H1 (cell line): ENCODE data around the gene TTC3.

Experiments
- EP300 ChIP-seq, 2 experiments: IDR thresholded peaks; 1 replicate in 1 of 2; 2 replicates in 1 of 2; pipeline ENCODE4 v1.6.1; 2011 to 2012; ENCODE audit warnings: low read depth in 2 of 2, low read length in 2 of 2, mild to moderate bottlenecking in 2 of 2, borderline replicate concordance in 1 of 2, inconsistent platforms in 1 of 2, moderate library complexity in 1 of 2
- EZH2 ChIP-seq: fragments of 200-600 bp; sonication (generic); IDR thresholded peaks from 2 replicates; pipeline ENCODE4 v1.7.1; 2012; ENCODE audit warnings: low read depth, mild to moderate bottlenecking, moderate library complexity, low read length, inconsistent platforms; ENCODE audit not compliant: severe bottlenecking
- GABPA ChIP-seq: IDR thresholded peaks from 2 replicates; pipeline ENCODE4 v1.6.1; 2011; ENCODE audit warnings: mild to moderate bottlenecking, low read length, moderate library complexity, borderline replicate concordance; ENCODE audit not compliant: insufficient read depth
- POLR2AphosphoS5 ChIP-seq: IDR thresholded peaks from 2 replicates; pipeline ENCODE4 v1.6.1; 2011; ENCODE audit warnings: low read depth, low read length
- POU5F1 ChIP-seq: IDR thresholded peaks from 2 replicates; pipeline ENCODE4 v1.6.1; 2011; ENCODE audit warnings: low read depth, mild to moderate bottlenecking, low read length, moderate library complexity
- RFX5 ChIP-seq: IDR thresholded peaks from 2 replicates; pipeline ENCODE4 v1.6.1; 2011; ENCODE audit warnings: low read depth, low read length, improper control_type of control experiment, borderline replicate concordance
- ZNF274 ChIP-seq: IDR thresholded peaks from 2 replicates; pipeline ENCODE4 v1.7.0; 2012; ENCODE audit warnings: low read length, borderline replicate concordance; ENCODE audit errors: extremely low read depth
- TF ChIP-seq, protein P1 (sequence below), 3 experiments: IDR thresholded peaks; 1 replicate in 2 of 3; 2 replicates in 1 of 3; pipeline versions ENCODE4 v1.5.1 to v1.6.1; 2011; ENCODE audit warnings: low read length in 3 of 3, mild to moderate bottlenecking in 3 of 3, inconsistent platforms in 2 of 3, low read depth in 1 of 3, moderate library complexity in 1 of 3; ENCODE audit not compliant: insufficient read depth in 1 of 3; ENCODE audit errors: control extremely low read depth in 1 of 3

DNA sequence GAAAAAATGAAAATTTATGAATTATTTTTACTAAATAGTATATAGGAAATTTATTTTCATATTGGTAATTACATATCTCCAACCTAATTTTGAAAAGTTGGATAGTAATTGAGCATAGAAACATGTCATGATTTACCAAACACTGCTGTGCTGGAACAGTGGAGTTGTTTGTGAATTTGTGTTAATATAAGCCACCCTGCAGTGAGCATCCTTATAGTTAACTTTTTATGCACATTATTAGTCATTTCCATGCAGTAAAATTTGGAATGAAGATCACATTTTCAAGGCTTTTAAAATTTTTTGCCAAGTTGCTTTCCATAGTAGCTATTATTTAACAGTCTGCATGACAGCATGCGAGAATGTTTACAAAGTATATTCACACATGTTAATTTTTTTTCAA, 115.8 kb downstream of the TTC3 start:
- TF ChIP-seq, protein P1, sequence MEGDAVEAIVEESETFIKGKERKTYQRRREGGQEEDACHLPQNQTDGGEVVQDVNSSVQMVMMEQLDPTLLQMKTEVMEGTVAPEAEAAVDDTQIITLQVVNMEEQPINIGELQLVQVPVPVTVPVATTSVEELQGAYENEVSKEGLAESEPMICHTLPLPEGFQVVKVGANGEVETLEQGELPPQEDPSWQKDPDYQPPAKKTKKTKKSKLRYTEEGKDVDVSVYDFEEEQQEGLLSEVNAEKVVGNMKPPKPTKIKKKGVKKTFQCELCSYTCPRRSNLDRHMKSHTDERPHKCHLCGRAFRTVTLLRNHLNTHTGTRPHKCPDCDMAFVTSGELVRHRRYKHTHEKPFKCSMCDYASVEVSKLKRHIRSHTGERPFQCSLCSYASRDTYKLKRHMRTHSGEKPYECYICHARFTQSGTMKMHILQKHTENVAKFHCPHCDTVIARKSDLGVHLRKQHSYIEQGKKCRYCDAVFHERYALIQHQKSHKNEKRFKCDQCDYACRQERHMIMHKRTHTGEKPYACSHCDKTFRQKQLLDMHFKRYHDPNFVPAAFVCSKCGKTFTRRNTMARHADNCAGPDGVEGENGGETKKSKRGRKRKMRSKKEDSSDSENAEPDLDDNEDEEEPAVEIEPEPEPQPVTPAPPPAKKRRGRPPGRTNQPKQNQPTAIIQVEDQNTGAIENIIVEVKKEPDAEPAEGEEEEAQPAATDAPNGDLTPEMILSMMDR (IDR thresholded peaks at IDR 0.05; ENCODE audit: control extremely low read depth in 1 of 3, insufficient read depth in 1 of 3, low read depth in 1 of 3, low read length in 3 of 3), result no peak
- no peak for TF ChIP-seq POLR2AphosphoS5
- TF ChIP-seq RFX5, result no peak
- no peak for TF ChIP-seq ZNF274
- no peak for TF ChIP-seq GABPA
- TF ChIP-seq EP300 (IDR thresholded peaks at IDR 0.05; ENCODE audit: borderline replicate concordance in 1 of 2, low read depth in 2 of 2, low read length in 2 of 2), result no peak
- no peak for TF ChIP-seq EZH2
- TF ChIP-seq POU5F1, result no peak
